Head of caudate nucleus (tissue), 42 donors: Measurements from ENCODE around the gene ARGLU1.

Source experiments
- DNase-seq, 42 donors: peaks; one replicate each; pipeline versions ENCODE4 v3.0.0 to v3.0.0-alpha.2; 2020 to 2021; ENCODE audit warnings: mixed read lengths in 7 of 42
- intact Hi-C: fragments of 100-400 bp; cut with DNase I; formaldehyde crosslinking; loops from one replicate; pipeline ENCODE4 v1.15.0; 2022

Gene ARGLU1

DNA sequence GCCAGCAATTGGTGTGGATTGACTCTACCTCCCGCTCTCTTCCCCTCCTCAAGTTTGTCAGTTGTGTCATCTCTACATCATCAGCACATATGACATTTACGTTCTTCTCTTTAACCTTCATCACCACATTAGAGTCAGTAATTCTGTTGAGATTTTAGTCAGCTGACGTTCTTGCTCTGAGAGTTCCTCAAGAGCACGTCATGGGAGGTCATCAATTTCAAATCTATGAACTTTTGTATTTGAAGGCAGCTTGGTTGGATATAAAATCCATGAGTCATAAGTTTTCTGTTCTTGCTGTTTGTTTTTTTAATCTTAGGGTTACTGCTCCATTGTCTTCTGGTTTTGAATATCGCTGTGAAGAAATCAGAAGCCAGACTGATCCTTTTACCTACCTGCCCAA lies 21.8 kb upstream of the ARGLU1 start:
- no peak for DNase-seq
- intact Hi-C loops: no loop called here

DNA sequence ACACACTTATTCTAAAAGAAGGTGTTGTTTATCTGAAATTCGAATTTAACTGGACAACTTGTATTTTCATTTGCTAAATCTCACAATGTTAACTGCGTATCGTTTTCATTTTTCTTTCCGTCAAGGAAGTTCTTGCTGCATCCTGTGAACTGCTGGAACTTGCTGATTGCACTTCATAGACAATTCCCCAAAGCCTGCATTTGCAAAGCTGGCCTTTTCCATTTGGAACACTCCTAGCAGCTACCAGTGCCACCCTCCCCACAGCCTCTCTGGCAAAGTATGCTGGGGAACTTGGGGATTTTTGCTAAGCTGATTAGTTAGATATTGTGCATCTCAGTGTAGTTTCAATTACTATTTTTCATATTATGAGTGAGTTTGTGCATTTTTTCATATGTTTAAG lies 20.4 kb upstream of the ARGLU1 start:
- DNase-seq: no peak
- intact Hi-C loops: no loop called here

DNA sequence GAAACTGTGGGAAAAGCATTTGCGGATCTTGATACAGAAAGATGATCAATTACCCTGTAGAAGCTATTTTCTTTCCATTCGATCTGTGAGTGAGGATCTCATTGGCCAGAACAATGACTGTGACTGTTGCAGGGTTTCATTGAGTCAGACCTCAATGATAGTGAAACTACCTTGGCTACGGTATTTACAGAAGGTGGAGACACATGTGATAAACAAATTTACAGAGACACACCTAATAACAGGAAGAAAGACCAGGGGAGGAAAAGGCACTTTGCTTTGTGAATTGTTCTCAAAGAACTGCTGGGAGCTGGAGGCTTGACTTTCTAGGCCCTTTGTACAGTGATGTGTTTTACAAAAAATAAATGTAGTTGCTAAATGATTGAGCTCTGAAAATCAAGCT lies 19.9 kb upstream of the ARGLU1 start:
- intact Hi-C loops: no loop called here
- DNase-seq: no peak

DNA sequence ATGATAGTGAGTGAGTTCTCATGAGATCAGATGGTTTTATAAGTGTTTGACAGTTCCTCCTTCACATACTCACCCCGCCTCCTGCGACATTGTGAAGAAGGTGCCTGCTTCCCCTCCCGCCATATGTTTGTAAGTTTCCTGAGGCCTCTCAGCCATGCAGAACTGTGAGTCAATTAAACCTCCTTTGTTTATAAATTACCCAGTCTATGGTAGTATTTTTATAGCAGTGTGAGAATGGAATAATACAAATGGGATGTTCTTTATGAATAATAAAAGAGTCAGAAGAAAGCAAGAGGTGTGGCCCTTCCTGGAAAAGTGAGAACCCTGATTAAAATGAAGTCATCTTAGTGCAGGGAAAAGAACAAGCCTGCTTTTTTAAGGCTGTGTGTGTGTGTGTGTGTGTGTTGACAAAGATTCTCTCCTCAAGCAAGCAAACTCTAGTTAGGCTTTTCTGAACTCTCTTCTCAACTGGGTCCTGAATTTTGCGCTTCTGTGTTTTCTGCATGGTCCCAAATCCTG lies 18.8 kb upstream of the ARGLU1 start:
- intact Hi-C loops: no loop called here

DNA sequence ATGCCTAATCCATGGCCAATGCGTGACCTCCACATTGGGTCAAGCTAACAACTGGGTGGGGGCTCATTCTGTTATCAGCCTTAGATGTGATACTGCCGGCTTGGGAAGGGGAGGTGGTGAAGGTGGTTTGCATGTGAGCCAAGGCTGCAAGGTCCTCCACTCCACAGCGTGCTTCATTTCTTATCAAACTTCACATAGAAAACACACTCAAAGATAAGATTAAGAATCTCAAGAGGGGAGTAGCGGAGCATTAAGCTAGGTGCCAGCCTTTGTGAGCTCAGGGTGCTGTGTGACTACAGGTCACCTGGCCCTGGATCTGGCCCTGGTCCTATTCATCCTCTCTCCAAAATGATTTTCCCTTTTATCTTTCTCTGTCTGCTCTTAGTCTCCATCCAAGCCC lies 13.3 kb upstream of the ARGLU1 start:
- intact Hi-C loops: no loop called here
- DNase-seq: no peak

More for the DNA sequence above, 18.8 kb upstream of the ARGLU1 start:
- no peak for DNase-seq

DNA sequence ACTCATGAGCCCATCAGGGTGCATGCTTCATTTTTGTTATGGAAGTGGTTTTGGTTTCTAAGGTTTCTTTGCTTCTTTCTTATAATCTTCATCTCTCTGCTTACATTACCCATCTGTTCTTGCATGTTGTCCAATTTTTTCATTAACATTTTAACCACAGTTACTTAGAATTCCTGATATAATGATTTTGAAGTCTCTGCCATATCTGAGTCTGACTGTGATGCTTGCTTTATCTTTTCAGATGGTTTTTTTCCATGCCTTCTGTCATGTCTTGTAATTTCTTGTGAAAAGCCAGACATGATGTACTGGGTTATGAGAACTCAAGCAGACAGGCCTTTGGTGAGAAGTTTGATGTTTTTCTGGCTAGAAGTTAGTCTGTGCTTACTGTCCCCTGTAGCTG lies 8.0 kb upstream of the ARGLU1 start:
- no peak for DNase-seq
- intact Hi-C loops: no loop called here

DNA sequence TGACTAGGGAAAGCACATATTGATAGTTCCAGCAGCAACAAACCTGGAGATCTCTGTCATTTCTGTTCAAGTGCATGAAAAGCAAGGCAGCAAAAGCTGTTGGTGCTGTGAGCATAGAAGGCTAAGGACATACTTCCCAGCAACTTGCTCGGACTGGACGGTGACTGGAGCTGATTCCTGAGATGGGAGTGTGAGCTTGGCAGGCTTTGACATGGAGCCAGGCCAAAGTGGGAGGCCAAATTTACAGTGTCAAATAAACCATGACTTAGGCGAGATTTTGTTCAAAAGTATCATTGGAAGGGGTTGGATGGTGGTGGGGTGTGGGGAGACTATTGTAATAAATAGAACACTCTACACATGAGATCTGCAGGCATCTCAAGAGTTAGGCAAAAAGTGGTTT lies 5.9 kb upstream of the ARGLU1 start:
- no peak for DNase-seq
- intact Hi-C loops: no loop called here

DNA sequence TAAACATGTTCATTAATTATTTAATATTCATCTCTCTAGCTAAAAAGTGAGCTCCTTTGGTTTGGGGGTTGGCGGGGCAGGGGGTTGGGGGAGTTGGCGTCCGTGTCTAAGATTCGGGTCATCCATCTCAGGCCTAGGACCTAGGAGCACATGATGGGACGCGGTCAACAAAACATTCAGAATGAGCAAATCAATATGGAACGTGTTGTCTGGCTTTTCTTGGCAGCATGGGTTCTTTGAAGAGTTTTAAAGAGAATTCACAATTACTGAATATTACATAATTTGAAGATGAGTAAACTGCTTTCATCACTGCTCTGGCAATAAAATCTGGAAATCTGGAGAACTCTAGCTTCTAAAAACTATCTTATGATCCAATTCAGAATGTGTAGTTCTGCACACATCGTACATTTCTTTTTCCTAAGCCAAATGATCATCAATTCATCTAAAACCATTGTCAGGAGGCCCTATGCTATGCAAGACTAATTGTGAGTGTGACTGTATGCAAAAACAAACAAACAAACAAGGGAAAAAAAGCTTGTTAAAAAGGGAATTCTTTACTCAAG lies 5.4 kb upstream of the ARGLU1 start:
- intact Hi-C loops: no loop called here

DNA sequence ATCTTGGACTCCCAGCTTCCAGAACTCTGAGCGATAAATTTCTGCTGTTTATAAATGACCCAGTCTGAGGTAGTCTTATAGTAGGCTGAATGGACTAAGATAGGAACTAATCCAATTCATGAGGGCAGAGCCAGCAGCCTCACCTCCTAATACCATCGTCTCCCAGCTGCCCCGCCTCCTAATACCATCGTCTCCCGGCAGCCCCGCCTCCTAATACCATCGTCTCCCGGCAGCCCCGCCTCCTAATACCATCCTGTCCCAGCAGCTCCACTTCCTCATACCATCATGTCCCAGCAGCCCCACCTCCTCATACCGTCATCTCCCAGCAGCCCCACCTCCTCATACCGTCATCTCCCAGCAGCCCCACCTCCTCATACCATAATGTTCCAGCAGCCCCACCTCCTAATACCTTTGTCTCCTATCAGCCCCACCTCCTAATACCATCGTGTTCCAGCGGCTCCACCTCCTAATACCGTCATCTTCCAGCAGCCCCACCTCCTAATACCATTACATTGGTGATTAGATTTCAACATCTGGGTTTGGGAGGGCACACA lies 2.4 kb upstream of the ARGLU1 start:
- intact Hi-C loops: no loop called here
- DNase-seq: peak in 32 of 42 donors; percentile 3 to 74 (median 34)

More for the DNA sequence above, 5.4 kb upstream of the ARGLU1 start:
- DNase-seq: no peak

DNA sequence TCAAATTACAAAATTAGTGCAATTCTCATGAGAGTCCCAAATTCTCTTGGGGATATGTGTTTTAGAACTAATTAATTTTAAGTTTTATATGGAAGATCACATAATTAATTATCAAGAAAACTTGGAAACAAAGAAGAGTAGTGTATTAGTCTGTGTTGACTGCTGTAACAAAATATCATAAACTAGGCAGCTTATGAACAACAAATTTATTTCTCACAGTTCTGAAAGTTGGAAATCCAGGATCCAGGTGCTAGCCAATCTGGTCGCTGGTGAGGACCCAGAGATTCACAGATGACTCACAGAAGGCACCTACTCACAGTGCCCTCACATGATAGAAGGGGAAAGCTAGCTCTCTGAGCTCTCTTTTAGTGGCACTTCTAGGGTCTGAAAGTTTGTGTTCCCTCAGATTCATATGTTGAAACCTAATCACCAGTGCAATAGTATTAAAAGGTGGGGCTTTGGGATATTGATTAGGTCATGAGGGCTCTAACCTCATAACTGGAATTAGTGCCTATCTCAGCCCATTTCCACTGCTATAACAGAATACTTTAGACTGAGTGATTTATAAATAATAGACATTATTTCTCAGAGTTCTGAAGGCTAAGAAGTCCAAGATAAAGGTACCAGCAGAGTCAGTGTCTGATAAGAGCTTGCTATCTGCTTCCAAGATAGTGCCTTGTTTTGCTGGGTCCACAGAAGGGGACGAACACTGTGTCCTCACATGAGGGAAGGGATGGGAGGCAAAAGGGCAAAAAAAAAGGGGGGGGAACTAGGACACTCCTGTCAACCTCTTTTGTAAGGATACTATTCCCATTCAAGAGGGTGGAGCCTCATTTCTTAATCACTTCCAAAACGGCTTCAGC lies 1.5 kb upstream of the ARGLU1 start:
- intact Hi-C loops: loop anchor here (10.0 kb wide), 1 partner anchor 345 kb away; no protein-coding TSS in a partner anchor
- DNase-seq: no peak

DNA sequence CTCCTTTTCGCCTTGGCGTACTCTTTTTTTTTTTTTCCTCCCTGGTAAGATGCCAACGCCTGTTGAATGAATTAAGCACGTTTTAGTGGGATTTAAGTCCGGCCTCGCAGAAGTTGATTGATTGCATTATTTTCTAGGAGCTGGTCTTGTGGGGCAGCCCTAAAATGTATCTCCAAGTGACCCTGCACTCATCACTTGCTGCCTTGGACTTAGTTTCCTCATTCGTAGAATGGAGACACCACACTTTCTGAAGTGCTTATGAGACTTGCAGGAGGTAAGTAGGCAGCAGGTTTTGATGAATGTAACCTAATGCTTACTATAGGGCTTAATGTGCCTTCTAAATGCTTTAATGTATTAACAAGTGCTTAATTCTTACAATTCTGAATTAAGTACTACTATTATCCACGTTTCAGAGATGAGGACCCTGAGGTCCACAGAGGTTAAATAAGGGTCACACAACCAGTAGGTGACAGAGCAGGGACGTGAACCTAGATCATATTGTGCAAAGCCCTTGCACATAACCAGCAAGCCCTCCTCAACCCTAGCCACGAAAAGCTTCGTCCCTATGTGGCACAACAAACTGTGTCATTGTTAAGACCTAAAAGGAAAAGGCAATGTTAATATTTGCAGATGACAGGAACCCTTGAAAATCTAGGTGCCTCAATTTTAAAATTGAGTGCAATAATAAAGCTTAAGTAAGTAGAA lies 514 bp upstream of the ARGLU1 start:
- intact Hi-C loops: loop anchor here (10.0 kb wide), 1 partner anchor 346 kb away; no protein-coding TSS in a partner anchor
- peak in 3 of 42 donors; percentile 9 to 40 (median 22) for DNase-seq

DNA sequence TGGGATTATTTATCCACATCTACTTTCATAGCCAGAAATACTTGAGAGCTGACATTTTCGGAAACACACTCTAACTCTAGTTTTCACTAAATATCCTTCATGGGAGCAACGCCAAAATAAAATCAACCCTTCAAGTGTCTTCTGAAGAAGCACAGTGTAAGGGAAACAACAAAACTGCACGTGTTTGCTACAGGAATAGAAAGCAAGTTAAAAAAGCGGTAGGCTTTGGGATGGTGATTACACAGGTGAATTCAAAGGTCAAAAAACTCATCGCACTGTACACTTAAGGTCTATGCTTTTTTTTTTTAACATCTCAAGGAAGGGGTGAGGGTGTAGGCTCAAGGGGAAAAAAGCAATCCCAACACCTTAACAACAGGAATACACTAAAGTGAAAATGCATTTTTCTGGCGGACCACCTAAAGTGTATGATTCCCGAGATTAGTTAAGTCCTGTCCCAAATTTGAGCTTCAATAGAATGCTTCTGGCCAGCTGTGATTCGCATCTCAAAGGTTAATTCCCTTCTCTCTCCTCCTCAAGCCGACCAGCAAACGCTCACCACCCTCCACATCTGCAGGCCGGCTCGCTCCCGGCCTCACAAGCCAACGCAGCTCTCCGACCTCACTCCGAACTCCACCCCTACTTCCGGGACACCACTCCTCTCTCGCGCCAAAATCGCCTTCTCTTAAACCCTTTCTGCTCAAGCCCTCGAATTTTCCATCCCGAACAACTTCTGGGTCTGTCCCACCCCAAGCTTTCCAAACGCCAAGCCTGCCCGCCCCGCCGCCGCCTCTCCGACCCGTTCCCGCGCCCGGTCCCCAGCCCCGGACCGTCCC lies 1.1 kb downstream of the ARGLU1 start:
- peak in 29 of 42 donors; percentile 5 to 74 (median 38) for DNase-seq
- intact Hi-C loops: loop anchor here (10.0 kb wide), 1 partner anchor 348 kb away; no protein-coding TSS in a partner anchor

DNA sequence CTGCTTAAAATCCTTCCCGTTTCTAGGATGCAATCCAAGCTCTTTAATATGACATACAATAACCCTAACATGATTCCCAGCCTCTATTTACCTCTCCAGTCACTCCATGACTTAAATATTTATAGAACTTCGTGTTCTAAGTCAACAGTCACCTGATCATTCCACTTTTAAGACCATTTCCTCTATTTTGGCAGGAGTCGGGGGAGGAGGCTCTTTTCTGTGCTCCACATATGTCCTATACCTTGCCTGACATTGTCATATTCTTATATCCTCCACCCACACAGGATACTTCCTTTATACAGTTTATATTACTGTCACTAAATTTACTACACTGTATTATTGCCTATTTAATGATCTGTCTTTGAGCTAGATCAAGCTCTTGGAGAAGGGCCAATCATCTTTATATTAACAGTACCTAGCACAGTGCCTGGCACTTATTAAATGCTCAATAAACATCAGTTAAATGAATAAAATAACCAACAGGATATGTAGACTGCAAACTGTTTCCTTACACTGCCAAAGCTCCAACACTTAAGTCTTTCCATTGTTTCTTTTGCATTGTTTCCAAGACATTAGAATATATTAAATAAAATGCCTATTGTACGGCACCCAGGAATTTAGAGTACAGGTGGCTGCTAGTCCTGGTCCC lies 2.7 kb downstream of the ARGLU1 start:
- DNase-seq: no peak
- intact Hi-C loops: loop anchor here (10.0 kb wide), 1 partner anchor 350 kb away; no protein-coding TSS in a partner anchor

DNA sequence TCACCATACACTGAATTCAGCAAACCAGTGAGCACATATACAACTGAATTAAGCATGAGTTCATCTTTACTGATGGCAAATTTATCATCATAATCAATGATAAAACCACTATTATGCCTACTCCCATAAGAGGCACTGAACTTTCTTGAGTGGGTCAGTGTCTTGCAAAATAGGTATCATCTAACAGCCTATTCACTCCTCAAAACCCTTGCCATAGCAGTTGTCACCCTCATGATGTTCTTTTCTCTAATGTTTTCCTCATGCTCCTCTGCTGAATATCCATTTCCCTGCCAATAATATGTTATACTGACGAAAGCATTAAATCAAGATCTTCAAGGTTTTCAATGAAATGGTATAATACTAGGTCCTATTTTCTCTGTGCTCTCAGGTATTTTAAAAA lies 5.6 kb downstream of the ARGLU1 start:
- intact Hi-C loops: loop anchor here (10.0 kb wide), 1 partner anchor 352 kb away; no protein-coding TSS in a partner anchor
- no peak for DNase-seq

DNA sequence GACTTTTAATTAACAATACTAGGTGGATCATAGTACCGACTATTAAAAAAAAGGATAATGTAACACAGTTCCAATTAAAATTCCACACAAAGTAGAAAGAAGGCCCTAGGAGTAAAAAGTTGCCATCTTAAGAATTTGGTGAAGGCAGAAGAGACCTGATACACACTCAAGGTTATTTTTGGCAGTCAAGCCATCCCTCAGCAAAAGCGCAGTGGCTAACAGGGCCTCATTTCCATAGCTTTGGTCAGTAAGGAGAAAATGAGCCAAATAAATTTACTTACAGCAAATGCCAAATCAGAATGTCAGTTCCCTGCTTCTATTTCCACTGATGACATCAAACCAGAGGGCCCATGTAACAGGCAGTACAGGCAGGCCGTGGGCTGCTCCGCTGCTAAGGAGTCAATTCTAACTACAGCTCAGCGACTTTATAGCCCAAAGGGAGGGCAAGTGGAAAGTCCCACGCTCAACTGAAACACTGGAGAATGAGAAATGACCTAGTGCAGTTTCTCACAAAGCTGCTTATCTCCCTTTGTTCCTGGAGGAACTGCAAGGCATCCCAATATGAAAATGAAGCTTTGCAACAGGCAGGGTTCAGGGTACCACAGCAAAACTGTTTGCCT lies 6.3 kb downstream of the ARGLU1 start:
- intact Hi-C loops: loop anchor here (10.0 kb wide), 1 partner anchor 353 kb away; no protein-coding TSS in a partner anchor
- peak in 3 of 42 donors; percentile 4 to 10 (median 9) for DNase-seq

DNA sequence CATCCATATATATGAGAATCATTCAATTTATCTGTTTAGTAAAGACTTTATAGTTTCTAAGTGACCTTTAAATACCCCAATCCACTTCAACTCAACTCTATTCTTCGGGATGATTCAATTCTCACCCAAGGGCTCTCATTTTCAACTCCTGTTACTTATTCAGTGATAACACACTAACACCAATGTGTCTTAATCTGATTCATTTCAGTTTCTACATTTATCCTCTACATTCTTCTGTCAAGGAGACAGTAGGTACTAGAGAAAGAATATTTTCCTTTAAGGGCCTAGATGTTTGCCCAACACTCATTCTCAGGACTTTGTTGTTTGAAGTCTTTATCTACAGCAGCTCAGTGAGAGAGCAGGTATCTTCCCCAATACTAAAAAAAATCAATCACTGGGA lies 7.1 kb downstream of the ARGLU1 start:
- intact Hi-C loops: loop anchor here (10.0 kb wide), 1 partner anchor 354 kb away; no protein-coding TSS in a partner anchor
- DNase-seq: no peak

DNA sequence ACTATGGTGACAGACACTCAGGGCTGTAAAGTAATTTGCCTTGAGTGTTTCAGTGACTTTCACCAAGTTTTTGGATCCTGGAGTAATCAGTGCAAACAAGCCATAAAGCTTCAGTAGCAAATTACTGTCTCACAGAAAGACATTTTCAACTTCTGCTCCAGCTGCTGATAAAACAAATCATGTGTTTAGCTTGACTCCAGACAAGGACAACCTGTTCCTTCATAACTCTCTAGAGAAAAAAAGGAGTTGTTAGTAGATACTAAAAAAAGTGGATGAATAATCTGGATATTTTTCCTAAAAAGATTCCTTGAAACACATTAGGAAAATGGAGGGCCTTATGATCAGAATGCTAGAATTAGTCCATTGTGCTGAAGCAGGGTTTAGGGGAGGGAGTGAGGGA lies 9.4 kb downstream of the ARGLU1 start:
- no peak for DNase-seq
- intact Hi-C loops: no loop called here
